ENCODE measurements around the gene FLT4. TPM values are rescaled to one million over a fixed set of nuclear protein-coding genes. Genes with fewer than 3 reads are reported as not detected.

Gene FLT4
- total and polyA plus RNA-seq, 9 of the 15 experiments (the other 6 are each of a cell fraction or from before 2014, with no cell fraction given): 0.01 to 0.42 (median 0.14) TPM; not detected in 2

- TF ChIP-seq E2F4 (CRISPR knock-in tag; IDR thresholded peaks at IDR 0.05; ENCODE audit: low read depth): no peak
Observed at GRCh38 chr5:180613814-180614188, 35.6 kb downstream of the FLT4 start (continued).

- in situ Hi-C loops (cut with MboI): no loop called here
- FAIRE-seq (no peak), ATAC-seq (no peak), DNase-seq (ENCODE audit: extremely low read depth in 1 of 4, low spot score in 3 of 4) (no peak)
- ChIA-PET POLR2A (no interaction called here), CTCF (ENCODE audit: low intra/inter-chr PET ratio) (no interaction called here)
- TF ChIP-seq KAT8 (IDR thresholded peaks at IDR 0.05; ENCODE audit: low read depth) (no peak), EGR1 (conservative IDR thresholded peaks at IDR 0.05) (0 out of 2 replicates have a peak, but pooled peaks have one; percentile 12), SMAD2 (IDR thresholded peaks at IDR 0.05; ENCODE audit: low read depth, low read length) (no peak), ZBTB5 (IDR thresholded peaks at IDR 0.05) (no peak), SNAPC5 (CRISPR knock-in tag; IDR thresholded peaks at IDR 0.05) (no peak), HDAC1 (IDR thresholded peaks at IDR 0.05) (no peak)
- intact Hi-C loops (cut with micrococcal nuclease): no loop called here
- Histone ChIP-seq H4K20me1 (replicated peaks; ENCODE audit: control insufficient read depth, insufficient read depth, low read length) (0 out of 2 replicates have a peak, but pooled peaks cover 12% of the 10 kb centered on the region), H2AFZ (ENCODE audit: low read depth, low read length) (no peak overlapping the region), H3K27me3 (ENCODE audit: control insufficient read depth in 2 of 2, insufficient read depth in 2 of 2, low read length in 2 of 2) (peaks cover 22 to 47% of the 10 kb centered on the region in 2 experiments; a peak in 4 of 5 replicates), H3K9me3 (replicated peaks; ENCODE audit: control insufficient read depth, insufficient read depth, low read depth, low read length) (no peaks in the 10 kb centered on the region), H3K4me1 (replicated peaks in 1 of 2; ENCODE audit: control insufficient read depth in 2 of 2, insufficient read depth in 2 of 2, low read length in 2 of 2) (peaks cover 3 to 41% of the 10 kb centered on the region in 2 experiments; a peak in 4 of 5 replicates), H3K27ac (ENCODE audit: extremely low read depth, low read depth, low read length) (no peak overlapping the region), H3K9me1 (ENCODE audit: control insufficient read depth, insufficient read depth, low read length) (no peaks in the 10 kb centered on the region), H3K36me3 (ENCODE audit: control insufficient read depth, insufficient read depth, low read length) (no peaks in the 10 kb centered on the region), H3K4me3 (no peak overlapping the region), H3K9ac (ENCODE audit: insufficient read depth in 1 of 2, low read depth in 2 of 2, low read length in 2 of 2) (no peak overlapping the region), H3K79me2 (ENCODE audit: control insufficient read depth, insufficient read depth, low read length) (no peaks in the 10 kb centered on the region), H3K4me2 (ENCODE audit: insufficient read depth, low read length) (no peak overlapping the region)
- 9% methylated on average over 18 of the region's 19 CpGs for WGBS (ENCODE audit: insufficient coverage, low coverage, missing lambda C conversion rate)
- BruUV-seq (replicated peaks): no TSS peak
Observed at GRCh38 chr5:180613188-180613813, 36.1 kb downstream of the FLT4 start.
